ENCODE measurements around the gene TERT. TPM values are rescaled to one million over a fixed set of nuclear protein-coding genes. Genes with fewer than 3 reads are reported as not detected.
"Not testable (repeated sequence)": the region's sequence is repeated elsewhere in the genome, so short reads cannot be mapped to it uniquely, and the experiment has no call there.

The TERT gene
- total RNA-seq, 1 donor from 2014 or later, result not detected

DNA sequence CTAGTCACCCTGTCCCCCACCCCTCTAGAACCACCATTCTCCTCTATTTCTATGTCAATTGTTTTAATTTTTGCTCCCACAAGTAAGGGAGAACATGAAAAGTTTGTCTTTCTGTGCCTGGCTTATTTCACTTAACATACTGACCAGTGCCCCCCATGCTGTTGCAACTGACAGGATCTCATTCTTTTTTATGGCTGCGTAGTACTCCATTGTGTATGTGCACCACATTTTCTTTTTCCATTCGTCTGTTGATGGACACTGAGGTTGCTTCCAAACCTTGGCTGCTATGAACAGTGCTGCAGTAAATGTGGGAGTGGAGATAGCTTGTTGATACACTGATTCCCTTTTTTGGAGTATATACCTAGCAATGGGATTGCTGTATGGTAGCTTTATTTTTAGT, 7.4 kb upstream of the TERT start:
- ATAC-seq (no peak), DNase-seq (ENCODE audit: missing footprints) (no peak)
- intact Hi-C loops (cut with DNase I), result no loop called here

- no peak for ATAC-seq
- intact Hi-C loops (cut with DNase I), result no loop called here
- DNase-seq (ENCODE audit: missing footprints), result no peak
These were observed 5.8 kb upstream of the TERT start for GRCh38 chr5:1300581-1301083.

- DNase-seq (ENCODE audit: missing footprints), result no peak
- intact Hi-C loops (cut with DNase I), result no loop called here
- ATAC-seq, result no peak
These were observed 5.1 kb upstream of the TERT start for GRCh38 chr5:1299961-1300360.

GRCh38 chr5:1299511-1299850, 4.6 kb upstream of the TERT start:
- DNase-seq (ENCODE audit: missing footprints) (no peak), ATAC-seq (no peak)
- intact Hi-C loops (cut with DNase I), result no loop called here

- intact Hi-C loops (cut with DNase I), result no loop called here
- no peak for ATAC-seq
- no peak for DNase-seq (ENCODE audit: missing footprints)
These were observed 4.0 kb upstream of the TERT start for GRCh38 chr5:1298723-1299510.

DNA sequence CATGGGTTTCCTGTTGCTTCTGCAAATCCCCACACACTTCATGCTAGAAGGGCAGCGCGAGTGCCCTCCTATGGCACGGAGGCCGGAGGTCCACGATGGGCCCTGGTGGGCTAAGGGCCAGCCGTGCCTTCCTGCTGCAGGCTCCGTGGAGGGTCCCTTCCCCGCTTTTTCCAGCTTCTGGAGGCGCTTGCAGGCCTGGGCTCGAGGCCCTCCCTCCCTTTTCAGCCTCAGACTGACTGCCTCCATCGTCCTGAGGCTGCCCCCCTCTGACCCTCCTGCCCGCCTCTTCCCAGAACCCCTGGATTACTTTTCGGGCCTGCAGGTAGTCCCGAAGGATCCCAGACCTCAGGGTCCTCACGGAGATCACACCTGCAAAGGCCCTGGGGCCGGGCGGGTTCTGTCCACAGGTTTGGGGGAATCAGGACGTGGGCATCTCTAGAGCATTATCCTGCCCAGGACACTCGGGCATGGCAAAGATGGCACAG, 3.2 kb upstream of the TERT start:
- intact Hi-C loops (cut with DNase I), result no loop called here
- ATAC-seq, result no peak
- DNase-seq (ENCODE audit: missing footprints), result no peak

- no peak for ATAC-seq
- DNase-seq (ENCODE audit: missing footprints), result no peak
- intact Hi-C loops (cut with DNase I), result no loop called here
These were observed 2.4 kb upstream of the TERT start for GRCh38 chr5:1297243-1297642.

DNA sequence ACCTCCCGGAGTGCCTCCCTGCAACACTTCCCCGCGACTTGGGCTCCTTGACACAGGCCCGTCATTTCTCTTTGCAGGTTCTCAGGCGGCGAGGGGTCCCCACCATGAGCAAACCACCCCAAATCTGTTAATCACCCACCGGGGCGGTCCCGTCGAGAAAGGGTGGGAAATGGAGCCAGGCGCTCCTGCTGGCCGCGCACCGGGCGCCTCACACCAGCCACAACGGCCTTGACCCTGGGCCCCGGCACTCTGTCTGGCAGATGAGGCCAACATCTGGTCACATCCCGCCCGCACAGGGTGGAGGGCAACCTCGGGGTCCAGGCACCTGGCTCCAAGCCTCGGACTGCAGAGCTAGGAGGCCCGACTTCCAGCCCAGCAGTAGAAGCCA, 776 bp upstream of the TERT start:
- ATAC-seq (no peak), DNase-seq (ENCODE audit: missing footprints) (no peak)
- intact Hi-C loops (cut with DNase I), result no loop called here

DNA sequence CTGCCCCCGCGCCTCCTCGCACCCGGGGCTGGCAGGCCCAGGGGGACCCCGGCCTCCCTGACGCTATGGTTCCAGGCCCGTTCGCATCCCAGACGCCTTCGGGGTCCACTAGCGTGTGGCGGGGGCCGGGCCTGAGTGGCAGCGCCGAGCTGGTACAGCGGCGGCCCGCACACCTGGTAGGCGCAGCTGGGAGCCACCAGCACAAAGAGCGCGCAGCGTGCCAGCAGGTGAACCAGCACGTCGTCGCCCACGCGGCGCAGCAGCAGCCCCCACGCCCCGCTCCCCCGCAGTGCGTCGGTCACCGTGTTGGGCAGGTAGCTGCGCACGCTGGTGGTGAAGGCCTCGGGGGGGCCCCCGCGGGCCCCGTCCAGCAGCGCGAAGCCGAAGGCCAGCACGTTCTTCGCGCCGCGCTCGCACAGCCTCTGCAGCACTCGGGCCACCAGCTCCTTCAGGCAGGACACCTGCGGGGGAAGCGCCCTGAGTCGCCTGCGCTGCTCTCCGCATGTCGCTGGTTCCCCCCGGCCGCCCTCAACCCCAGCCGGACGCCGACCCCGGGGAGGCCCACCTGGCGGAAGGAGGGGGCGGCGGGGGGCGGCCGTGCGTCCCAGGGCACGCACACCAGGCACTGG, 548 bp downstream of the TERT start:
- ATAC-seq (no peak), DNase-seq (ENCODE audit: missing footprints) (no peak)
- intact Hi-C loops (cut with DNase I), result no loop called here

GRCh38 chr5:1293416-1294205, 1.3 kb downstream of the TERT start:
- intact Hi-C loops (cut with DNase I), result no loop called here
- DNase-seq (ENCODE audit: missing footprints) (no peak), ATAC-seq (no peak)

DNA sequence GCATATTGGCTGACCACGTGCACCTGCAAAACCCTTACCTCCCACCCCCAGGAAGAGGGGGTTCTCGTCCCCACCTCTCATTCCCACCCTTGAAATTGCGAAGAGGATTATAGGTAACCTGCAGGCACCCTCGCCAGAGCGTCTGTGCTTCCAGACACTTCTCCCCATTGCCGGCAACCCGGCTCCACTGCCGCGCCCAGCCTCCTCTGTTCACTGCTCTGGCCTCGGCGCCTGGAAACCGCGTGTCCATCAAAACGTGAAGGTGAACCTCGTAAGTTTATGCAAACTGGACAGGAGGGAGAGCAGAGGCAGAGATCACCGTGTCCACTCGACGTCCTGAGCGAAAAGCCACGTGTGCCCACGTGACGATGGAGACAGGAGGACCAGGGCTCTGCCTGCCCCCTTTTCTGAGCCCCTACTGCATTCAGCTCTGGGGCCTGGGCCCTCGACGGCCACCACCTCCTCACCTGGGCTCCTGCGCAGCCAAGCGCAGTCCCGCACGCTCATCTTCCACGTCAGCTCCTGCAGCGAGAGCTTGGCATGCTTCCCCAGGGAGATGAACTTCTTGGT, 1.9 kb downstream of the TERT start:
- no peak for DNase-seq (ENCODE audit: missing footprints)
- intact Hi-C loops (cut with DNase I), result no loop called here
- no peak for ATAC-seq

- DNase-seq (ENCODE audit: missing footprints) (no peak), ATAC-seq (no peak)
- intact Hi-C loops (cut with DNase I), result no loop called here
These were observed 2.7 kb downstream of the TERT start for GRCh38 chr5:1292139-1292538.

DNA sequence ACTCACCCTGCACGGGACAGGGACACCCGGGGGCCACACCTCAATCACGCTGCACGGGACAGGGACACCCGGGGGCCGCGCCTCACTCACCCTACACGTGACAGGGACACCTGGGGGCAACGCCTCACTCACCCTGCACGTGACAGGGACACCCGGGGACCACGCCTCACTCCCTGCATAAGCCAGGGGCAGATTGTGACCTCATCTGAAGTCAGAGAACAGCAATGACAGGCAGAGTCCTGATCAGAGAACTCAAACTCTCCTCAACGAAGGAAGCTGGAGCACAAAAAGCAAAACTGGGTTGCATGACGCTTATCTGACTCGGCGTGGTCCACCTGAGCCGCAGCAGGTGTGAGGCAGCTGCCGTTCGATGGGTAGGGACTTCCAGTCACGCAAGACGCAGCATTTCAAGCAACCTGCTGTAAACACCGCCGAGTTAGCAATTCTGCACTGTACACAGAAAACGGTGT, 3.2 kb downstream of the TERT start:
- no peak for ATAC-seq
- DNase-seq (ENCODE audit: missing footprints), result no peak

DNA sequence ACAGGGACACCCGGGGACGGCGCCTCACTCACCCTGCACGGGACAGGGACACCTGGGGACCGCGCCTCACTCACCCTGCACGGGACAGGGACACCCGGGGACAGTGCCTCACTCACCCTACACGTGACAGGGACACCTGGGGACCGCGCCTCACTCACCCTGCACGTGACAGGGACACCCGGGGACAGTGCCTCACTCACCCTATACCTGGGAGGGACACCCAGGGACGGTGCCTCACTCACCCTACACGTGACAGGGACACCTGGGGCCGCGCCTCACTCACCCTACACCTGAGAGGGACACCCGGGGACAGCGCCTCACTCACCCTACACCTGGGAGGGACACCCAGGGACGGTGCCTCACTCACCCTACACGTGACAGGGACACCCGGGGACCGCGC, 3.9 kb downstream of the TERT start:
- intact Hi-C loops (cut with DNase I); ATAC-seq; DNase-seq (ENCODE audit: missing footprints): not testable (repeated sequence)

More for the DNA sequence above, 3.2 kb downstream of the TERT start:
- intact Hi-C loops (cut with DNase I), result no loop called here

GRCh38 chr5:1289559-1289958, 5.3 kb downstream of the TERT start:
- DNase-seq (ENCODE audit: missing footprints); ATAC-seq; intact Hi-C loops (cut with DNase I): not testable (repeated sequence)

GRCh38 chr5:1288439-1289335, 6.2 kb downstream of the TERT start:
- DNase-seq (ENCODE audit: missing footprints), result no peak
- ATAC-seq, result no peak
- intact Hi-C loops (cut with DNase I), result no loop called here

DNA sequence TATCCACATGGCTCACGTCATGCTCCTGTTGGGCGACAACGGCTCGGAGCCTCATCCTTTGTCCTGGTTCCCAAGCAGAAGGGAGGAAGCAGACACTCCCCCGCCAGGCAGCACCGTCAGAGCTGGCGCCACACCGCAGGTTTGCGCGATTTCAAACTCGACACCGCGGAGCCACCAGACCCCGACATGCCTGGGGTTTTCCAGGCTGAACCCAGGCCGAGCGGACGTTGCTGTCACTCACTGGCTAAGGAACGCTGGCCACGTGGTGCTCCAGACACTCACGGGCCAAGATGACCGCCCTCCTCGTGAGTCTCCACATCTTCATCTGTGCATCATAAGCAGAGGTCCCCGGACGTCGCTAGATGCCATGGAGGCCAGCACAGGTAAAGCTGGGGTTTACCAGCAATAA, 9.0 kb downstream of the TERT start:
- DNase-seq (ENCODE audit: missing footprints) (no peak), ATAC-seq (no peak)
- intact Hi-C loops (cut with DNase I), result no loop called here

GRCh38 chr5:1285141-1285540, 9.7 kb downstream of the TERT start:
- DNase-seq (ENCODE audit: missing footprints) (no peak), ATAC-seq (no peak)
- intact Hi-C loops (cut with DNase I), result no loop called here

Data from Right ventricle myocardium inferior (tissue), 1 donor.